RKO (cell line): ENCODE data around the gene NABP1.
"Not testable (repeated sequence)": the region's sequence is repeated elsewhere in the genome, so short reads cannot be mapped to it uniquely, and the experiment has no call there.

Experiments used
- DNase-seq: peaks from one replicate; pipeline ENCODE4 v3.0.0-alpha.2; 2016; ENCODE audit warnings: low spot score

The NABP1 gene

GRCh38 chr2:191677646-191678436 is at the start of gene NABP1:
Gene NABP1 (plus strand): TSS chr2:191678136. CDS start chr2:191678615, 479 bp downstream.
- DNase-seq, result peak; percentile 98

- no peak for DNase-seq
Observed at GRCh38 chr2:191629001-191629453, 48.9 kb upstream of the NABP1 start.

GRCh38 chr2:191629976-191630712 is 47.8 kb upstream of the NABP1 start:
- DNase-seq, result no peak

- DNase-seq, result no peak
Observed at GRCh38 chr2:191631754-191632153, 46.2 kb upstream of the NABP1 start.

- DNase-seq, result no peak
Observed at GRCh38 chr2:191632426-191632825, 45.5 kb upstream of the NABP1 start.

GRCh38 chr2:191634791-191635190 is 43.1 kb upstream of the NABP1 start:
- no peak for DNase-seq

GRCh38 chr2:191635333-191636234 is 42.4 kb upstream of the NABP1 start:
- DNase-seq, result peak; percentile 55

GRCh38 chr2:191636235-191636543 is 41.7 kb upstream of the NABP1 start:
- peak; percentile 81 for DNase-seq

GRCh38 chr2:191636586-191636985 is 41.4 kb upstream of the NABP1 start:
- no peak for DNase-seq

- DNase-seq, result peak; percentile 91
Observed at GRCh38 chr2:191637182-191638078, 40.5 kb upstream of the NABP1 start.

GRCh38 chr2:191638079-191638801 is 39.7 kb upstream of the NABP1 start:
- peak; percentile 24 for DNase-seq

- no peak for DNase-seq
Observed at GRCh38 chr2:191638802-191639172, 39.1 kb upstream of the NABP1 start.

GRCh38 chr2:191641609-191642008 is 36.3 kb upstream of the NABP1 start:
- DNase-seq, result no peak

- DNase-seq, result no peak
Observed at GRCh38 chr2:191642541-191642940, 35.4 kb upstream of the NABP1 start.

GRCh38 chr2:191643429-191643828 is 34.5 kb upstream of the NABP1 start:
- no peak for DNase-seq

GRCh38 chr2:191644613-191645012 is 33.3 kb upstream of the NABP1 start:
- DNase-seq, result not testable (repeated sequence)

GRCh38 chr2:191645032-191645431 is 32.9 kb upstream of the NABP1 start:
- no peak for DNase-seq

- no peak for DNase-seq
Observed at GRCh38 chr2:191645434-191646162, 32.3 kb upstream of the NABP1 start.

GRCh38 chr2:191646163-191646902 is 31.6 kb upstream of the NABP1 start:
- DNase-seq, result no peak
